ENCODE data around the gene MAPK4.
A peak's percentile ranks its signal among the peaks of the same experiment; 100 is the strongest.

Gene MAPK4

DNA sequence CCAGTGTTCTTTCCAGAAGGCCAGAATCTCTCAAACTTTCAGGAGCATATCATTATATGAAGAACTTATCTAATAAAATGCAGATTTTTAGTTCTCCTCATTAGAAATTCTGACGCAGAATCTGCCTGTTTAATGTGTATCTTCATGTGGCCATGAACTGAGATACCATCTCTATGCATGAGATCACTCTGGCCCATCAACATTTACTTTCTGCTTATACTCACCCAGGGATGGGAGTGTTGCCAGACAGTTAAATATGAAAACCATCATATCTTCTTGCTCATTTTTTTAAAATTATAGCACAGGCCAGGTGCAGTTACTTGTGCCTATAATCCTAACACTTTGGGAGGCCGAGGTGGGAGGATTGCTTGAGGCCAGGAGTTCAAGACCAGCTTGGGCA is 60.4 kb downstream of the MAPK4 start:
- no peak for TF ChIP-seq ZFX (IDR thresholded peaks at IDR 0.05)
- TF ChIP-seq, protein P1, sequence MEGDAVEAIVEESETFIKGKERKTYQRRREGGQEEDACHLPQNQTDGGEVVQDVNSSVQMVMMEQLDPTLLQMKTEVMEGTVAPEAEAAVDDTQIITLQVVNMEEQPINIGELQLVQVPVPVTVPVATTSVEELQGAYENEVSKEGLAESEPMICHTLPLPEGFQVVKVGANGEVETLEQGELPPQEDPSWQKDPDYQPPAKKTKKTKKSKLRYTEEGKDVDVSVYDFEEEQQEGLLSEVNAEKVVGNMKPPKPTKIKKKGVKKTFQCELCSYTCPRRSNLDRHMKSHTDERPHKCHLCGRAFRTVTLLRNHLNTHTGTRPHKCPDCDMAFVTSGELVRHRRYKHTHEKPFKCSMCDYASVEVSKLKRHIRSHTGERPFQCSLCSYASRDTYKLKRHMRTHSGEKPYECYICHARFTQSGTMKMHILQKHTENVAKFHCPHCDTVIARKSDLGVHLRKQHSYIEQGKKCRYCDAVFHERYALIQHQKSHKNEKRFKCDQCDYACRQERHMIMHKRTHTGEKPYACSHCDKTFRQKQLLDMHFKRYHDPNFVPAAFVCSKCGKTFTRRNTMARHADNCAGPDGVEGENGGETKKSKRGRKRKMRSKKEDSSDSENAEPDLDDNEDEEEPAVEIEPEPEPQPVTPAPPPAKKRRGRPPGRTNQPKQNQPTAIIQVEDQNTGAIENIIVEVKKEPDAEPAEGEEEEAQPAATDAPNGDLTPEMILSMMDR (conservative IDR thresholded peaks at IDR 0.05): no peak
- peak overlapping the region; percentile 69; the same call in 1 of the 2 replicates for H3K27ac ChIP-seq

DNA sequence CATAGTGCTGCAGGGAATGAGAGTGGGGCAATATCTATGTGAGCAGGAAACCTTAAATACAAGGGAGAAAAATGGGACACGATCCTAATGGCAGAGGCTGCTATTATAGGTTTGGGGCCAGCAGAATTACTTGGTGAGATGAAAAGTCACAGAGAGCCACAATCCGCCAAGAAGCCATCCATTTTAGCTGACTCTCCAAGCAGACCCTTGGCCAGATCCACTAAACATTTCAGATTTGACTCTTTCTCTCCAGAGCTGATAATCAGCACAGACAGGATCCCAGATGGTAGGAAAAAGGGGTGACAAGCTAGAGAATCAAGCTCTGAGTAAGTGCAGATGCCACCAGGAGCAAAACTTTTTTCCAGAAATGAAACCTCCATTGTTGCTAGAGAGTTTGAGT is 61.5 kb downstream of the MAPK4 start:
- peak overlapping the region; percentile 40; the same call in 1 of the 2 replicates for H3K27ac ChIP-seq
- TF ChIP-seq, protein P1 (conservative IDR thresholded peaks at IDR 0.05): no peak
- no peak for TF ChIP-seq ZFX (IDR thresholded peaks at IDR 0.05)

DNA sequence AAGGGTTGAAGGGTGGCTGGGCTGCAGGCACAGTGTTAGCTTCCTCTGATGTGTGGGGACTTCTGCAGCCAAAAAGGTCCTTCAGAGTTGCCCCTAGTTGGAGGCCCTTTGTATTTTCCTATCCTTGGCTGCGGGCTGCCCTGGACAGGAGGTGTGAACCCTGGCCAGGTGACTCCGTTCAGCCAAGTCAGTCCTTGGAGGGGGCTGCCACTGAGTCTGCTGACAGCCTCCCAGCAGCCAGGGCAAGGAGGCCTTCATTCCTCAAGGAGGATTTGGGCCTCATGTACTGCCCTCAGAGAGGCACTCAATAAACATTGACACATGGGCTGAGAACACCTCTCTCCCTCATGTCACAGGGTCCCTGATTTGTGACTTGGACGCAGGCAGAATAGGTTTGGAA is 62.4 kb downstream of the MAPK4 start:
- peak overlapping the region; percentile 40 for H3K27ac ChIP-seq
- TF ChIP-seq ZFX (IDR thresholded peaks at IDR 0.05): no peak
- TF ChIP-seq, protein P1 (conservative IDR thresholded peaks at IDR 0.05): no peak

DNA sequence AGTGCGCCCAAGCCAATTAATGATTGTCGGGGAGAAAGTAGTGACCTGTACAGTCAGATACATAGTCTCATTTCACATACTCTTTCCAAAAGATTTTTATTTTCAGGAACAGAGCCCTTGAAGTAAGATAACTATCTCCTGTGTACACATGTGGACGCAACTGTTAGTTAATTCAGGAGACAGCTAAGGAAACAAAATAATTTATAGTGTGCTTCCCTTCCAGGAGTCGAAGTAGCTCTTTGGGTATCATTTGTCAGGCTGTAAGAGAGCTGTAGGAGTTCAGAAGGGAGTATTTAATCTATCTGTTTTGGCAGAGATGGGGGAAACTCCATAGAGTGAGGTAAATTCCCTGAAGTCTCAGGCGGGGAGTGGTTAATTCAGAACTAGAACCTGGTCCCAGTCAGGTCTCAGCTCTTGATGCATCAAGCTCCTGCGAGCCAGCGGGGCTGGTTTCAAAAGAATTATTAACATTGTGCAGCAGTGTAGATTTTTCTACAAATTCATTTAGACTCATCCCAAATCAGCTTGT is 63.0 kb downstream of the MAPK4 start:
- no peak for TF ChIP-seq ZFX (IDR thresholded peaks at IDR 0.05)
- TF ChIP-seq, protein P1 (conservative IDR thresholded peaks at IDR 0.05): no peak
- H3K27ac ChIP-seq: peak overlapping the region; percentile 43; the same call in 1 of the 2 replicates

DNA sequence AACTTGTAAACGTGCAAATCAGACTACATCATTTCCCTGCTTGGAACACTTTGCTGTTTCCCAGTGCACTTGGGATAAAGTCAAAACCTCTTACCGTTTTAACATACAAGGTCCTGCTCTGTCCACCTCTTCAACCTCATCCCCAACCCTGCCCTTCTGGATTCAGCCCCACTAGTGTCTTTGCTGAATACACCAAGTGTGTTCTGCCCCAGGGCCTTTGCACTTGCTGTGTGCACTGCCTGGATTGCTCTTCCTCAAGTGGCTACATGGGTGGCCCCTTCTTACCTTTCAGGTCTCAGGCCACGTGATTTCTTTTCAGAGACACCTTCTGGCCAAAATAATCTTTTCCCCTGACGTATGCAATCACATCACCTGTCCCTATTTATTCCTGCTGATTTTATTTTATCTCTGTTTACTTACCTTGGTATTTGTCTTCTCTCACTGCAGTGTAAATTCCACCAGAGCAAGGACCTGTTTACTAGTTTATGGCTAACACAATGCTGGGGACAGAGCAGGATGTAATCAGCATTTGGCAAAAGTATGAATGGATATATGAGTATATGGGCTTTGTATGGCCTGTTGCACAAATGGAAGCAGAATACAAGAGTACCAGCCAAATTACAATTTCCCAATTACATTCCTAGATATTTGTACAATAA is 63.9 kb downstream of the MAPK4 start:
- peak overlapping the region; percentile 43; the same call in 1 of the 2 replicates for H3K27ac ChIP-seq
- TF ChIP-seq, protein P1 (conservative IDR thresholded peaks at IDR 0.05): no peak
- no peak for TF ChIP-seq ZFX (IDR thresholded peaks at IDR 0.05)

DNA sequence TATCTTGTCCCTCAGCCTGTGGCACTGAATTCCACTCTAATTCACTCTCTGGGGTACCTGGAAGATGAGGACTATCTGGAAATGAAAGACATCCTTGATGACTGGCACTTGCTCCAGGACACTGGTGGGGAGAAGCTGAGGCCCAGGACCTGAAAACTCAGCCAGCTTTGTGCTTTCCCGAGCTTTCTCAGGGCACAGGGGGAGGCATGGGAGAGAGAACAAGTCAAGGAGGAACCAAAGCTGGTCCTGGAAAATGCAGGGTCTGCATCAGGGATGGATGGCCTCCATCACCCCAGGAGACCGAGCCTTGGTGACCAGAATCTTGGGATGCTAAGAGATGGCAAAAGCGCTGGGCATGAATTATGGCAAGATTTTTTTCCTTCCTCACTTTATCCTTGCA is 65.1 kb downstream of the MAPK4 start:
- no peak for TF ChIP-seq ZFX (IDR thresholded peaks at IDR 0.05)
- TF ChIP-seq, protein P1 (conservative IDR thresholded peaks at IDR 0.05): no peak
- H3K27ac ChIP-seq: no peak overlapping the region

DNA sequence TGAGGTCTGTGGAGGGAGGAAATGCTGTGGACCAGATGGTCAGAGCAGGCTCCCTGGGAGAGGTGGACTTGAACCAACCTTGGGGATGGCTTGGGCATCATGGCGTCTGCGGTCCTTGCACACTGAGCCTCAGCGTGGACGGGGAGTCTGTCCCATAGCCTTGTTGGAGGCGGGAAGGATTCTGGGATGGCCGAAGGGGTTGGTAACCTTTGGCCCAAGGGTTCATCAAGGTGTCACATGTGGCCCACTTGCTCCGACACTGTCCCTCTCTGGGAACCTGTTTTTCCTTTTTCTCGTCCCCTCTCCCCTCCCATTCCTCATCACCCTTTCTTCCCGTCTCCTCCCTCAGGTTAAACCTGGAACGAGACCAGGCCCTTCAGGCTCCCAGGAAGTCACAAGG is 66.4 kb downstream of the MAPK4 start:
- TF ChIP-seq, protein P1 (conservative IDR thresholded peaks at IDR 0.05): no peak
- no peak for TF ChIP-seq ZFX (IDR thresholded peaks at IDR 0.05)
- no peak overlapping the region for H3K27ac ChIP-seq

All from C4-2B (cell line).